ENCODE data around the gene NRAP. TPM values are rescaled to one million over a fixed set of nuclear protein-coding genes. Genes with fewer than 3 reads are reported as not detected.

The NRAP gene
- total RNA-seq, 1 donor from 2014 or later = 27.1 TPM

DNA sequence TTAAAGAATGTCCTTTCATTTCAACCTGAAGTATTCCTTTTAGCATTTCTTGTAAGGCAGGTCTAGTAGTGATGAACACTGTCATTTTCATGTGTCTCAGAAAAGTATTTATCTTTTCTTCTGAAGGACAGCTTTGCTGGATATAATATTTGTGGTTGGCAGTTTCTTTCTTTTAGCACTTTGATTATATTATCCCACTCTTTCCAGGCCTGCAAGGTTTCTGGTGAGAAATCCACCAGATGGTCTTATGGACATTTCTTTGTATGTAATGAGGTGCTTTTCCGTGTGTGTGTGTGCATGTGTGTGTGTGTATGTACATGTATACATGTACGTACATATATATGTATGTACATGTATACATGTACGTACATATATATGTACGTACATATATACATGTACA, 23.2 kb upstream of the NRAP start:
- Histone ChIP-seq H3K4me1 (ENCODE audit: control insufficient read depth in 3 of 3, insufficient read depth in 3 of 3, low read length in 3 of 3) (peaks cover 0 to under 1% (median 0%) of the 10 kb centered on the region in 3 donors), H3K36me3 (ENCODE audit: control insufficient read depth in 3 of 3, insufficient read depth in 3 of 3, low read length in 3 of 3) (peaks cover under 1 to 4% (median 2%) of the 10 kb centered on the region in 3 donors), H3K27me3 (ENCODE audit: control insufficient read depth in 3 of 3, insufficient read depth in 3 of 3, low read length in 3 of 3) (no peaks in the 10 kb centered on the region), H3K4me3 (ENCODE audit: low read length in 3 of 3) (no peak overlapping the region), H3K27ac (ENCODE audit: low read depth, low read length) (no peak overlapping the region), H3K9ac (ENCODE audit: low read depth in 1 of 3, low read length in 3 of 3) (no peak overlapping the region), H3K9me3 (ENCODE audit: control insufficient read depth in 3 of 3, low read length in 3 of 3) (peaks cover 0 to 4% (median 3%) of the 10 kb centered on the region in 3 donors)

DNA sequence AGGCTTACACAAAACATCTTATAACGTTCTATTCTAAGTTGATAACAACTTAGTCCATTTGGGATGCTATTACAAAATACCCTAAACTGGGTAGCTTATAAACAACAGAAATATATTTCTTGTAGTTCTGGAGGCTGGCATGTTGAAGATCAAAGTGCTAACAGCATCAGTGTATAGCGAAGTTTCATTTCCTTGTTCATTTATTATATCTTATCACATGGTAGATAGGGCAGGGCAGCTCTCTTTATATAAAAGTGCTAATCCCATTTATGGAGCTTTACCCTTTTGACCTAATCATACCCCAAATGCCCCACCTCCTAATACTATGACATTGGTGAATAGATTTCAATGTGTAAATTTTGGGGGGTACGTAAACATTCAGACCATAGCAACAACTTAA, 22.2 kb upstream of the NRAP start:
- no peaks in the 10 kb centered on the region for H3K36me3 ChIP-seq (ENCODE audit: control insufficient read depth in 3 of 3, insufficient read depth in 3 of 3, low read length in 3 of 3)
- H3K9me3 ChIP-seq (ENCODE audit: control insufficient read depth in 3 of 3, low read length in 3 of 3) = peaks cover 0 to 4% (median 3%) of the 10 kb centered on the region in 3 donors
- no peak overlapping the region for H3K9ac ChIP-seq (ENCODE audit: low read depth in 1 of 3, low read length in 3 of 3)
- no peak overlapping the region for H3K27ac ChIP-seq (ENCODE audit: low read depth, low read length)
- no peaks in the 10 kb centered on the region for H3K27me3 ChIP-seq (ENCODE audit: control insufficient read depth in 3 of 3, insufficient read depth in 3 of 3, low read length in 3 of 3)
- peaks cover 0 to 9% (median 4%) of the 10 kb centered on the region in 3 donors for H3K4me1 ChIP-seq (ENCODE audit: control insufficient read depth in 3 of 3, insufficient read depth in 3 of 3, low read length in 3 of 3)
- no peak overlapping the region for H3K4me3 ChIP-seq (ENCODE audit: low read length in 3 of 3)

DNA sequence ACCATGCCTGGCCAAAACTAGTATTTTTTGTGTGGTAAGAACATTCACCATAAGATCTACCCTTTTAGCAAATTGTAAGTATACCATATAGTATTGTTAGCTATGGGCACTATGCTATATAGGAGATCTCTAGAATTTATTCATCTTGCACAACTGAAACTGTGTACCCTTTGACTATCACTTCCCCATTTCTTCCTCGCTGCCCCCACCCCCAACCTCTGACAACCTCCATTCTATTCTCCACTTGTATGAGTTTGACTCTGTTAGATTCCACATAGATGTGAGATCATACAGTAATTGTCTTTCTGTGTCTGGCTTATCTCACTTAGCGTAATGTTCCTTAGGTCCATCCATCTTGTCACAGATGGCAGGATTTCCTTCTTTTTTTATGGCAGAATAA, 19.5 kb upstream of the NRAP start:
- Histone ChIP-seq H3K9me3 (ENCODE audit: control insufficient read depth in 3 of 3, low read length in 3 of 3) (peaks cover 0 to 4% (median 3%) of the 10 kb centered on the region in 3 donors), H3K27ac (ENCODE audit: low read depth, low read length) (no peak overlapping the region), H3K4me1 (ENCODE audit: control insufficient read depth in 3 of 3, insufficient read depth in 3 of 3, low read length in 3 of 3) (peaks cover 12 to 27% (median 17%) of the 10 kb centered on the region in 3 donors), H3K36me3 (ENCODE audit: control insufficient read depth in 3 of 3, insufficient read depth in 3 of 3, low read length in 3 of 3) (no peaks in the 10 kb centered on the region), H3K9ac (ENCODE audit: low read depth in 1 of 3, low read length in 3 of 3) (no peak overlapping the region), H3K4me3 (ENCODE audit: low read length in 3 of 3) (no peak overlapping the region), H3K27me3 (ENCODE audit: control insufficient read depth in 3 of 3, insufficient read depth in 3 of 3, low read length in 3 of 3) (no peaks in the 10 kb centered on the region)

DNA sequence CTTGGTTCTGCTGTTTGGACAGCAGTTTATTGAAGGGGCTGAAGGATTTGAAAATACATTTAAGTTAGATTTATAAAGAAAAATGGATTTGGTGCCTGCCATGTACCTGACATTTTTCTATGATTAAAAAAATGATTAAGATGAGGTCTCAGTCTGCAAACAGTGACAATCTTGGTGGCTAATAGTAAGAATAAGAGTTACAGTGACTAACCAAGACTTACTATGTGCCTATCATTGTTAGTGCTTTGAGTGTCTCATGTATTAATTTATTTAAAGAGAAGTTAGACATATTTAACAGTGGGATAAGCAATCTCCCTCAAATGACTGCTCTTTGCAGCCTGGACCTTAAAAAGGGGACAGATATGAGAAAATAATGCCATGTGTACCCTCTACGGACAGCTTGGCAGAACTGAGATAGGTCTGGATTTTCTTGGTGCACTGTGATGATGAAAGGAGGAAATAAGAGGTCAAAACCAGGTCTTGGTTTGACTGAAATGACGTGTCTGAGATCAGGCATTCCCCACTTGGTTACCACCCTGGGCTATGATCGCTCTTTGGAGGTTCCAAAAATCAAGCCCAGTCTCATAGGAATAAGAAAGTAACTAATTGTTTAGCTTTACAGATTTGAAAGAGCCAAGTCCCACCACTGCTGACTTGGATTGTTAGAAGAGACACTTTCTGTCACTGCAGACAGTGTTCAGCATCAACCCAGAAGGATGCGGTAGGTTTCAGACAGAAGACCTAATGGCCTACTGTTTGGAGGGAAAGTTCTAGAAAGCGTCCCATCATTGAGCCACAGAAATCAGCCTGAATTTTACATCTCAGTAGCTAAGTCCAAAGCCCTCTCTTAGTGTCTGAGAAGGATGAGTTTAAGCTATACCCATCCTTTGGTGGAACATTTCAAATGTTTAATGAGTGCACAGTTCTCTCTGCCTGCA, 18.0 kb upstream of the NRAP start:
- H3K4me3 ChIP-seq (ENCODE audit: low read length in 3 of 3) = no peak overlapping the region
- peaks cover 0 to under 1% (median 0%) of the 10 kb centered on the region in 3 donors for H3K9me3 ChIP-seq (ENCODE audit: control insufficient read depth in 3 of 3, low read length in 3 of 3)
- H3K36me3 ChIP-seq (ENCODE audit: control insufficient read depth in 3 of 3, insufficient read depth in 3 of 3, low read length in 3 of 3) = no peaks in the 10 kb centered on the region
- no peaks in the 10 kb centered on the region for H3K27me3 ChIP-seq (ENCODE audit: control insufficient read depth in 3 of 3, insufficient read depth in 3 of 3, low read length in 3 of 3)
- peak overlapping the region in 1 of 3 donors; percentile 20 for H3K9ac ChIP-seq (ENCODE audit: low read depth in 1 of 3, low read length in 3 of 3)
- no peak overlapping the region for H3K27ac ChIP-seq (ENCODE audit: low read depth, low read length)
- peaks cover 12 to 27% (median 17%) of the 10 kb centered on the region in 3 donors for H3K4me1 ChIP-seq (ENCODE audit: control insufficient read depth in 3 of 3, insufficient read depth in 3 of 3, low read length in 3 of 3)

DNA sequence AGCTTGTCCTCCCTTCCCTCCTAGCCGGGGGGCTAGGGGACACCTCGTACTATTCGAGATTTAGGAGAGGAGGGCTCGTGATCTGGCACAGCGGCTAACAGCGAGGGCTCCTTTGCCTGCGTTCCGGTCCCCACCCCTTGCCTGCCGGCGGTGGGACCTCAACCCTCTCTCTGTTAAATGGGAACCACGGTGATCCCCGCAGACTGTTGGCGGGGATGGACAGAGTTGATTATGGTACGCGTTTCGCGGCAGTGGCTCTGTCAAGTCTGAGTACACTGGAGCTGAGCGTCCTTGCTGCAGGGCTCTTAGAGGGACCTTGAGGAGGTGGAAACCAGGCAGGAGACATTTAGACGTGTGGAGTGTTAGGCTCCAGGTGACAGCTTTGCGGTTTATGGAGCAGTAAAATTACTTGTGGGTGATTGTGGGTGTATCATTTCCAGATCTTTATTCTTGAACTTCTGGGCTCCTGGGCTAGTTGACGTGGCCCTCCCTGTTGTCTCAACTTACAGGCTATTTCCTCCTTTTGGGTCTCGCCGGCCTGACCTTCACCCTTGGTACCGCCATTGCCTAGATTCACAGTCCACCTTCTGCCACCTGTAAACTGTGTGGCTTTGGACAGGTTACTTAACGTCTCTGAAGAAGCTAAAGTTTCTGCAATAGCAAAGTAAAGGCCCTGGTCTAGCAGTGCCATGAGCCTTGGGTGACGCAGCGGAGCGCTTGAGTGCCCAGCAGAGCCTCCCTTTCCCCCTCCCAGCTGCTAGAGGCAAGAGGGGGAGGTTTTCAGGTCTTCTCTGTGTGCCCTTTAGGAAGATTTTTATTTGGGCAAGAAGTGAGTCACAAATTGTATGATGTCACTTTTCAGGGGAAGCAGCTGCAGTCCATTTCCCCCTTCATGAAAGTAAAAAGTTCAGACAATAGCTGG, 16.6 kb upstream of the NRAP start:
- Histone ChIP-seq H3K9me3 (ENCODE audit: control insufficient read depth in 3 of 3, low read length in 3 of 3) (no peaks in the 10 kb centered on the region), H3K36me3 (ENCODE audit: control insufficient read depth in 3 of 3, insufficient read depth in 3 of 3, low read length in 3 of 3) (no peaks in the 10 kb centered on the region), H3K9ac (ENCODE audit: low read depth in 1 of 3, low read length in 3 of 3) (peak overlapping the region; percentile 92 to 99 (median 97)), H3K4me3 (ENCODE audit: low read length in 3 of 3) (peak overlapping the region; percentile 96 to 98 (median 97)), H3K27me3 (ENCODE audit: control insufficient read depth in 3 of 3, insufficient read depth in 3 of 3, low read length in 3 of 3) (no peaks in the 10 kb centered on the region), H3K27ac (ENCODE audit: low read depth, low read length) (peak overlapping the region; percentile 96), H3K4me1 (ENCODE audit: control insufficient read depth in 3 of 3, insufficient read depth in 3 of 3, low read length in 3 of 3) (peaks cover 12 to 27% (median 17%) of the 10 kb centered on the region in 3 donors)

DNA sequence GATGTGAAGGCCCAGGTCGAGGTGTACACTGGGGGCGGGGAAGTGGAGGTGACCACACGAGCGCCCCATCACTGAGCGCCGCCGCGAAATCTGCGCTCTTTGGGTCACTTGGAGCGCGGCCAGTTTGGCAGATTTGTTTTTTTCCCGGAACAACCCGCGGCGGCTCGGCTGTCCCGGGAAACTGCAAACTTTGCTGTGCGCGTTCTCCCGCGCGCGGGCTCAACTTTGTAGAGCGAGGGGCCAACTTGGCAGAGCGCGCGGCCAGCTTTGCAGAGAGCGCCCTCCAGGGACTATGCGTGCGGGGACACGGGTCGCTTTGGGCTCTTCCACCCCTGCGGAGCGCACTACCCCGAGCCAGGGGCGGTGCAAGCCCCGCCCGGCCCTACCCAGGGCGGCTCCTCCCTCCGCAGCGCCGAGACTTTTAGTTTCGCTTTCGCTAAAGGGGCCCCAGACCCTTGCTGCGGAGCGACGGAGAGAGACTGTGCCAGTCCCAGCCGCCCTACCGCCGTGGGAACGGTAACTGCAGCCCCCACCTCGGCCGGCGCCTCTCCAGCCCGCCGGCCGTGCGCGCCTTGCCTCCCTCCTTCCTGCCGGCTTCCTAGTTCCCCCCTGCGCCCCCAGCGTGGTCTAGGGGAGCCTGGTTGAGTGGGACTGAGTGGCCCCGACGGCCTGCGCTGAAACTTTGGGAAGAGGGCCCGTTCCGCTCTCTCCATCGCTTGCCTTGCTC, 15.8 kb upstream of the NRAP start, which contains the start of gene CASP7:
TSS of gene CASP7 (plus strand) at position 450 of the 727 bp plus-strand sequence. CDS start 17,582 bp downstream, outside the sequence.
- Histone ChIP-seq H3K36me3 (ENCODE audit: control insufficient read depth in 3 of 3, insufficient read depth in 3 of 3, low read length in 3 of 3) (no peaks in the 10 kb centered on the region), H3K9ac (ENCODE audit: low read depth in 1 of 3, low read length in 3 of 3) (peak within 1 kb of the TSS; percentile 92 to 99 (median 97)), H3K9me3 (ENCODE audit: control insufficient read depth in 3 of 3, low read length in 3 of 3) (no peaks in the 10 kb centered on the region), H3K27ac (ENCODE audit: low read depth, low read length) (peak within 1 kb of the TSS; percentile 96), H3K27me3 (ENCODE audit: control insufficient read depth in 3 of 3, insufficient read depth in 3 of 3, low read length in 3 of 3) (no peaks in the 10 kb centered on the region), H3K4me1 (ENCODE audit: control insufficient read depth in 3 of 3, insufficient read depth in 3 of 3, low read length in 3 of 3) (peaks cover 12 to 27% (median 17%) of the 10 kb centered on the region in 3 donors), H3K4me3 (ENCODE audit: low read length in 3 of 3) (peak within 1 kb of the TSS; percentile 96 to 98 (median 97))

DNA sequence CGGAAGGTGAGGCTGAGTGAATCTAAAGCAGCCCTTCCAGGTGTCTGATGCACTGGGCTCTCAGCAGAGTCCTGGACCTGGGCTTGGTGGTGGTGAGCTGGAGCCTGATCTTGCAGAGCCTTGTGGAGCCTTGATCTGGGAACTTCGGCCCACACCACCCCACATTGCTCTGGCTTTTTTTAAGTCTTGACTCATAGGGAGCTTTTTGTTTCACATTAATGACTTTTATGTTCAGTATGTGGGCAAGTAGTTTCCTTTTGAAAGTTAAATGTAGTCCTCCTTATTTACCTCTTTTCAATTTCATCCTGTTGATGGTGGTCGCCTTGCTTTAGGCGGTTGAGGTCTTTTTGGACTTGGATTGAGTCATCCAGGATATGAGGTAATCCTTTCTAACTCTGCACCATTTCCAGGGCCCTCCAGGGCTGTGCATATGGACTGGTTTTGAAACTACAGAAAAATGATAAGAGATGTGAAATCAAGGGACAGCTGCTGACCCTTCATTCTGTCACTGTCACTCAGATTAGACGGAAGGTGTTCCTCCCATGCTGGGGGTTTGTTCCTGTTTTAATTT, 2.9 kb upstream of the NRAP start:
- H3K27me3 ChIP-seq (ENCODE audit: control insufficient read depth in 3 of 3, insufficient read depth in 3 of 3, low read length in 3 of 3) = no peaks in the 10 kb centered on the region
- H3K27ac ChIP-seq (ENCODE audit: low read depth, low read length) = peak overlapping the region; percentile 98
- peak overlapping the region in 2 of 3 donors; percentile 1 to 61 for H3K4me3 ChIP-seq (ENCODE audit: low read length in 3 of 3)

DNA sequence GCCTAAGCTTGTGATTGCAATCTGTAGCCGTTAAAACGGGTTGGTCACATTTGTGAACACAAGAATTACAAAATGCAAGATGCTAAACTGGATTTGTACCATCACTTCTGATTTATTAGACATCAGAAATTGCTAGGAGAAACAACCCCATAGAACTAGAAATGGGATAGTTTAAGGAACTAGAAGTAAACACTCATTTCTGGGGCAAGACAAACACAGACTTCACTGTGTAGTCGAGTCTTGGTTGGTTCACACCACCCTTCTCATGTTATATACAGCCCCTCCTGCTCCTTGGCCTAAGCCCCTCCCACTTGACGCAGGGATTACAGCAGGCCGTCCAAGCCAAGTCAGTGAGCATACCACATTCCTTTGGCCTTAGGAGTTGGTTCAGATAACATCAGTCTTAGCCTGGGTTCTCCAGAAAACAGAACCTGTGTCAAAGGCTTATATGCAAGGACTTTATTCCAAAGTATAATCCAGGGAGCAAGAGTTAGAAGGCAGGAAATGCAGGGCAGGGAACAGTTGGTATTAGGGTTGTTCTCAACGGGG, 2.0 kb upstream of the NRAP start:
- Histone ChIP-seq H3K9ac (ENCODE audit: low read depth in 1 of 3, low read length in 3 of 3) (peak overlapping the region in 1 of 3 donors; percentile 73), H3K27me3 (ENCODE audit: control insufficient read depth in 3 of 3, insufficient read depth in 3 of 3, low read length in 3 of 3) (no peaks in the 10 kb centered on the region), H3K4me1 (ENCODE audit: control insufficient read depth in 3 of 3, insufficient read depth in 3 of 3, low read length in 3 of 3) (peaks cover 15 to 29% (median 21%) of the 10 kb centered on the region in 3 donors), H3K27ac (ENCODE audit: low read depth, low read length) (peak overlapping the region; percentile 98), H3K9me3 (ENCODE audit: control insufficient read depth in 3 of 3, low read length in 3 of 3) (no peaks in the 10 kb centered on the region), H3K4me3 (ENCODE audit: low read length in 3 of 3) (peak overlapping the region in 2 of 3 donors; percentile 1 to 61), H3K36me3 (ENCODE audit: control insufficient read depth in 3 of 3, insufficient read depth in 3 of 3, low read length in 3 of 3) (peaks cover 0 to 9% (median 0%) of the 10 kb centered on the region in 3 donors)

More for the DNA sequence above, 2.9 kb upstream of the NRAP start:
- peaks cover 15 to 29% (median 21%) of the 10 kb centered on the region in 3 donors for H3K4me1 ChIP-seq (ENCODE audit: control insufficient read depth in 3 of 3, insufficient read depth in 3 of 3, low read length in 3 of 3)
- H3K9me3 ChIP-seq (ENCODE audit: control insufficient read depth in 3 of 3, low read length in 3 of 3) = no peaks in the 10 kb centered on the region
- peaks cover 0 to 4% (median 0%) of the 10 kb centered on the region in 3 donors for H3K36me3 ChIP-seq (ENCODE audit: control insufficient read depth in 3 of 3, insufficient read depth in 3 of 3, low read length in 3 of 3)
- no peak overlapping the region for H3K9ac ChIP-seq (ENCODE audit: low read depth in 1 of 3, low read length in 3 of 3)
